ENCODE results near the gene RTN1. TPM values are rescaled to one million over a fixed set of nuclear protein-coding genes. Genes with fewer than 3 reads are reported as not detected.

Gene RTN1
- total RNA-seq, 2 experiments from 2014 or later, result not detected

DNA sequence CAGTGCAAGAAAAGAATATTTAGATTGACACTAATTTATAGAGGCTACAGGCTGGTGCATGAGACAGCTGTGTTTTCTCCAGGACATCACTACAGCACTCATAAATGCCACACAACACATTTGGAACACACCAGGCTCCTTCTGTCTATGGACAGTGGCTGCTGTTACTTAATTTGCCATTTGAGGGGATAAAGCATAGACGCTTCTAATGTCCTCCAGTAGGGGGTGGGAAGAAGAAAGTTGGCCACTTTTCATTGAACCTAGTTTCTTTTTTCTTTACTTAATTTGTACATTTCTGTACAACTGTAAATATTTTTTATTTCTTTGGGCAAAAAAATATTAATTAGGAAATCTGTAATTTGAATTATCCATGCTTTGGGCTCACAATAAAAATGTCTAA lies 12.4 kb upstream of the RTN1 start:
- intact Hi-C loops (cut with micrococcal nuclease), result no loop called here
- H3K27ac Mint-ChIP-seq, result no peak overlapping the region
- no peaks in the 10 kb centered on the region for H3K4me1 Mint-ChIP-seq (ENCODE audit: low read depth)
- no peak for DNase-seq
- ChIA-PET POLR2A (no interaction called here), CTCF (interaction anchor here (0.6 kb wide), 1 partner anchor 19 kb away, joined by 3 read pairs; no protein-coding TSS in a partner anchor)
- peaks cover 6% of the 10 kb centered on the region for H3K9me3 Mint-ChIP-seq
- peaks cover 13% of the 10 kb centered on the region for H3K27me3 Mint-ChIP-seq
- H3K4me3 Mint-ChIP-seq, result no peak overlapping the region
- no peaks in the 10 kb centered on the region for H3K36me3 Mint-ChIP-seq

DNA sequence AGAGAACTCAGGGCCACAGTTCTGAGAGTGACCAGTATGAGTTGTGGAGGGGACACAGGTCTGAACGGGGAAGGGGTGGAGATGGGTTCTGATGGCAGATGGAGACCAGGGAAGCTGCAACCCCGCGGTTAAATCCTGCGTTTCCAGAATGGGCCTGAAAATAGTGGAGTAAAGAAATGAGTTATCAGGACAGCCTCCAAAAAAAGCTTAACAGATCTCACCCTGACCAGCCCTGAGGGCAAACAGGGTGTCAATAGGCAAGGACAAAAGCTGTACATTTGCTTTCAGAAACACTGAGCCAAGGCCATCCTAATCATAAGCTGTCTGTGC lies 555 bp upstream of the RTN1 start:
- peaks cover 6% of the 10 kb centered on the region for H3K4me1 Mint-ChIP-seq (ENCODE audit: low read depth)
- H3K4me3 Mint-ChIP-seq, result peak overlapping the region; percentile 61
- no peak for DNase-seq
- H3K27me3 Mint-ChIP-seq, result peaks cover 44% of the 10 kb centered on the region
- ChIA-PET CTCF (no interaction called here), POLR2A (no interaction called here)
- intact Hi-C loops (cut with micrococcal nuclease), result no loop called here
- H3K36me3 Mint-ChIP-seq, result no peaks in the 10 kb centered on the region
- H3K9me3 Mint-ChIP-seq, result no peaks in the 10 kb centered on the region
- no peak overlapping the region for H3K27ac Mint-ChIP-seq

- Mint-ChIP-seq H3K36me3 (no peaks in the 10 kb centered on the region), H3K4me3 (no peak overlapping the region), H3K9me3 (no peaks in the 10 kb centered on the region), H3K4me1 (ENCODE audit: low read depth) (peaks cover 6% of the 10 kb centered on the region), H3K27me3 (peaks cover 44% of the 10 kb centered on the region), H3K27ac (no peak overlapping the region)
- ChIA-PET POLR2A (no interaction called here), CTCF (no interaction called here)
- intact Hi-C loops (cut with micrococcal nuclease), result no loop called here
- DNase-seq, result no peak
Observed at GRCh38 chr14:59869381-59870255, 958 bp downstream of the RTN1 start.

GRCh38 chr14:59868021-59868420 lies 2.6 kb downstream of the RTN1 start:
- intact Hi-C loops (cut with micrococcal nuclease), result no loop called here
- CTCF ChIA-PET, result no interaction called here
- Mint-ChIP-seq H3K4me1 (ENCODE audit: low read depth) (peaks cover 6% of the 10 kb centered on the region), H3K27ac (no peak overlapping the region), H3K27me3 (peaks cover 36% of the 10 kb centered on the region), H3K4me3 (no peak overlapping the region), H3K9me3 (no peaks in the 10 kb centered on the region), H3K36me3 (no peaks in the 10 kb centered on the region)
- POLR2A ChIA-PET, result no interaction called here
- no peak for DNase-seq

DNA sequence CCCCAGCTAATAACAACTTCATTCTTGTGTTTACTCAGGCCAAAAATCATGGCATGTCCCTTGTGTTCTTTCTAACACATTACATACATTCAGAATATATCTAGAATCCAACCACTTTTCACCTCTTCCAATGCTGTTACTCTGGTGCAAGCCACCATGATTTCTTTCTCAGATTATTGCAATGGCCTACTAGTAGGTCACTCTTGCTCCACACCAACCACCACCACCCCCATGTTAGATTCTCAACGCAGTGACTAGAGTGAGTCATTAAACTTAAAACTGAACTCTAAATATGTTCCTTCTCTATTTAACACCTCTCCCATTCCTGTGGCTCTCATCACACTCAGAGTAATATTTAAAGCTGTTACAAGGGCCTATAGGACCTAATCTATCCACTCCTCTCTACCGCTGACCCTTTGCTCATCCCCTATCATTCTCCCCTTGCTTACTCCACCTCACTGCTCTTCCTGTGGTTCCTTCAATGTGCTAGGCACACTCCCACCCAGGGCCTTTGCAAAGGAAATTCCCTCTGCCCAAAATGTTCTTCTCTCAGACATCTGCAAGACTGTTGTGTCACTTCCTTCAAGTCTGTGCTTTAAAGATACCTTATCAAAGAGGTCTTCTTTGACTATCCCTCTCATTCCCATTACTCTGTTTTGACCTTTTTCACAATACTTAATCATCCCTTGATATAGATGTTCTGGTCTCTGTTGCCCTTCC lies 6.6 kb downstream of the RTN1 start:
- intact Hi-C loops (cut with micrococcal nuclease), result no loop called here
- no peak for DNase-seq
- POLR2A ChIA-PET, result no interaction called here
- H3K4me3 Mint-ChIP-seq, result no peak overlapping the region
- H3K4me1 Mint-ChIP-seq (ENCODE audit: low read depth), result no peaks in the 10 kb centered on the region
- H3K36me3 Mint-ChIP-seq, result no peaks in the 10 kb centered on the region
- CTCF ChIA-PET, result no interaction called here
- H3K9me3 Mint-ChIP-seq, result peaks cover 12% of the 10 kb centered on the region
- no peak overlapping the region for H3K27ac Mint-ChIP-seq
- H3K27me3 Mint-ChIP-seq, result peaks cover 12% of the 10 kb centered on the region

- Mint-ChIP-seq H3K36me3 (peaks cover 1% of the 10 kb centered on the region), H3K4me3 (no peak overlapping the region), H3K9me3 (peaks cover 27% of the 10 kb centered on the region), H3K27ac (no peak overlapping the region), H3K4me1 (ENCODE audit: low read depth) (no peaks in the 10 kb centered on the region), H3K27me3 (peaks cover 3% of the 10 kb centered on the region)
- POLR2A ChIA-PET, result no interaction called here
- no peak for DNase-seq
- intact Hi-C loops (cut with micrococcal nuclease), result no loop called here
- CTCF ChIA-PET, result no interaction called here
Observed at GRCh38 chr14:59857328-59857727, 13.2 kb downstream of the RTN1 start.

GRCh38 chr14:59852350-59852749 lies 18.2 kb downstream of the RTN1 start:
- Mint-ChIP-seq H3K9me3 (peaks cover 13% of the 10 kb centered on the region), H3K27ac (no peak overlapping the region), H3K27me3 (peaks cover 3% of the 10 kb centered on the region), H3K4me3 (no peak overlapping the region), H3K36me3 (peaks cover 1% of the 10 kb centered on the region), H3K4me1 (ENCODE audit: low read depth) (no peaks in the 10 kb centered on the region)
- intact Hi-C loops (cut with micrococcal nuclease), result no loop called here
- ChIA-PET POLR2A (no interaction called here), CTCF (no interaction called here)
- no peak for DNase-seq

- CTCF ChIA-PET, result no interaction called here
- intact Hi-C loops (cut with micrococcal nuclease), result no loop called here
- H3K4me1 Mint-ChIP-seq (ENCODE audit: low read depth), result no peaks in the 10 kb centered on the region
- no peak overlapping the region for H3K27ac Mint-ChIP-seq
- H3K9me3 Mint-ChIP-seq, result peaks cover 7% of the 10 kb centered on the region
- no peak for DNase-seq
- H3K27me3 Mint-ChIP-seq, result peaks cover 5% of the 10 kb centered on the region
- no peak overlapping the region for H3K4me3 Mint-ChIP-seq
- H3K36me3 Mint-ChIP-seq, result peaks cover 1% of the 10 kb centered on the region
- POLR2A ChIA-PET, result no interaction called here
Observed at GRCh38 chr14:59850458-59850857, 20.1 kb downstream of the RTN1 start.

DNA sequence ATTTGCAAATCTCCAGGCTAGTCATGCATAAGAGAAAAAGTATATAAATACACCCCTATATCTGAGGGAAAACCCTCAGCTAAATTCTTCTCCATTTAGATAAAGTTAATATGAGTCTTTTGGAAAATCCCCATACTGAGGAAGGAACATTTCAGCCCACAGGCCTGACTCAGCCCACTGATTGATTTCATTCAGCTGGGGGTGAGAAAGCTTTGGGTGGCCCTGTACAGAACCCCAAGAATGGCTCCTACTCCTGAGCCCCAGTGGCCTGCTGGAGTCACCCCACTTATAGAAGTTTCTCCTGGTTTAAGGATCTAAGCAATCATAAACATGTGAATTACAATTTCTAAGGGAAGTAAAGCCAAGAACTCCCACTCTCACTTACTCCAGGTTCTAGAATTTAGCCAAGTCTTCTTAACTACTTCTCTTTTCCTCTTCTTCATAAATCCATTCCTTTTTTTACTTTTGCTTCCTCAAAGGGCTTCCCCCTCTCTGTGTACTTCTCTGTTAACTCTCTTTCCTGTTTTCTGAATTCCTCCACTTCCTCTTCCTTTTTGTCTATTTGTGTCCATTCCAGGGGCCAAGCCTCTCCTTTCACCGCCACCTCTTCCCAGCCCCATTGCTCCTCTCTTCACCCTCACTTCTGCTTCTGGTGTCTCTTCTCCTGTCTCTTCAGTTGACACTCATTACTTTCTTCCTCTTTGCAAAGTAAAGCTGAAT lies 21.0 kb downstream of the RTN1 start:
- Mint-ChIP-seq H3K4me3 (no peak overlapping the region), H3K9me3 (no peaks in the 10 kb centered on the region), H3K27me3 (peaks cover 8% of the 10 kb centered on the region), H3K27ac (no peak overlapping the region), H3K4me1 (ENCODE audit: low read depth) (no peaks in the 10 kb centered on the region), H3K36me3 (no peaks in the 10 kb centered on the region)
- DNase-seq, result no peak
- ChIA-PET POLR2A (no interaction called here), CTCF (no interaction called here)
- intact Hi-C loops (cut with micrococcal nuclease), result no loop called here

DNA sequence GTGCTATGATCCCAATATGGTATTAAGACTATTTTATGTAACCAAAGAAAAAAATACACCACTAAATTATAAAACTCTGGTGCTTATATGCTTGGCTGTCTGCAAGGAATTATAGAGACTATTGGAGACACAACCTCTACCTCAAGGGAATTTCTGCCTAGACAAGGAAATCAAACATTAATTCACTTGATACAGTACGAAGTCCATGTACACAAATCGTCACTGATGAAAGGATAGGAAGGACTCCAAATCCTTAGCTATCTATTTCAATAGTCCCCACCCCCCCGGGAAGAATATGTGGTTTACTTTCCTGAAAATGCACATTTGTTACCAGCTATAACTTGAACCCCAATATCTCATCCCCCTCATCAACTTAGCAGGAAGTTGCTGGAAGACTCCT lies 21.9 kb downstream of the RTN1 start:
- no peak overlapping the region for H3K4me3 Mint-ChIP-seq
- POLR2A ChIA-PET, result no interaction called here
- DNase-seq, result no peak
- H3K9me3 Mint-ChIP-seq, result no peaks in the 10 kb centered on the region
- H3K27ac Mint-ChIP-seq, result no peak overlapping the region
- H3K27me3 Mint-ChIP-seq, result peaks cover 8% of the 10 kb centered on the region
- H3K36me3 Mint-ChIP-seq, result no peaks in the 10 kb centered on the region
- intact Hi-C loops (cut with micrococcal nuclease), result no loop called here
- H3K4me1 Mint-ChIP-seq (ENCODE audit: low read depth), result no peaks in the 10 kb centered on the region
- CTCF ChIA-PET, result no interaction called here

GRCh38 chr14:59847711-59848110 lies 22.9 kb downstream of the RTN1 start:
- CTCF ChIA-PET, result no interaction called here
- POLR2A ChIA-PET, result no interaction called here
- H3K4me1 Mint-ChIP-seq (ENCODE audit: low read depth), result no peaks in the 10 kb centered on the region
- peaks cover 8% of the 10 kb centered on the region for H3K27me3 Mint-ChIP-seq
- no peaks in the 10 kb centered on the region for H3K9me3 Mint-ChIP-seq
- no peak overlapping the region for H3K27ac Mint-ChIP-seq
- DNase-seq, result no peak
- intact Hi-C loops (cut with micrococcal nuclease), result no loop called here
- H3K36me3 Mint-ChIP-seq, result no peaks in the 10 kb centered on the region
- H3K4me3 Mint-ChIP-seq, result no peak overlapping the region

DNA sequence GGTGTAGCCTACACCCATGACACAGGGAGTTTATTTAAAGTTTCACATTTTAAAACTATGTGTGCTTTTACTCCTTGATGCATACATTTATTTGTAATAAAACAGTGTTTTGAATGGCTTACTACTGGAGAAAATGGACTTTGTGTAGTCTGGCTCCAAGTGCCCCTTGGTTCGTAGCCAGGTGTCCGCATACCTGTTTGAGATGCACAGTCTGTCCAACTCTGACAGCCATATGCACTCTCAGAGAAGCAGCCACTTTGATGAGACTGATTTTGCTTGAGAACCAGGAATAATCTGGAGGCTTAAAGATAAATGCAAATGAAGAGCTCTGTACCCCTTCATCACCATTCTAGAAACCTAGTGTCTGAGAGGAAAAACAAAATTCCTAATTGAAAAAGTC lies 24.0 kb downstream of the RTN1 start:
- Mint-ChIP-seq H3K36me3 (no peaks in the 10 kb centered on the region), H3K27me3 (peaks cover 8% of the 10 kb centered on the region), H3K27ac (no peak overlapping the region), H3K4me1 (ENCODE audit: low read depth) (no peaks in the 10 kb centered on the region), H3K4me3 (no peak overlapping the region), H3K9me3 (no peaks in the 10 kb centered on the region)
- intact Hi-C loops (cut with micrococcal nuclease), result no loop called here
- ChIA-PET CTCF (no interaction called here), POLR2A (no interaction called here)
- no peak for DNase-seq

DNA sequence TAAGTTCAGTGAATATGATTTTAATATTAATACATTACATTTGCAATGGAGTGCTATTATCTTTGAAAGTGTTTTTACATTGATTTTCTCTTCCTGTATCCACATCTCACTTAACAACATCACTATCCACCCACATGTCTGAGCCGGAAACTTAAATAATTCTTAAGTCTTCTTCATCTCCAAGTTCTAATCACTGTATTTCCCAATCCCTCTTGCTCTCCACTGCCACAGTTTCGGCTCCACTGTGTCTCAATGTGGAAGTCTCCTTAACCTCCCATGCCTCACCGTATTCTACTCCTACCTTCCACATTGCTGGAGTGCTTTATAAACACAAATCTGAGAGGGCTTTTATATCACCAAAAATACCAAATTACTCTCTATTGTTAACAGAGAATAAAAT lies 25.3 kb downstream of the RTN1 start:
- ChIA-PET CTCF (no interaction called here), POLR2A (no interaction called here)
- H3K4me1 Mint-ChIP-seq (ENCODE audit: low read depth), result no peaks in the 10 kb centered on the region
- no peak overlapping the region for H3K4me3 Mint-ChIP-seq
- no peak for DNase-seq
- intact Hi-C loops (cut with micrococcal nuclease), result no loop called here
- no peaks in the 10 kb centered on the region for H3K9me3 Mint-ChIP-seq
- peaks cover 8% of the 10 kb centered on the region for H3K27me3 Mint-ChIP-seq
- no peaks in the 10 kb centered on the region for H3K36me3 Mint-ChIP-seq
- no peak overlapping the region for H3K27ac Mint-ChIP-seq

Data from activated CD4-positive, alpha-beta memory T cell treated with anti-CD3 and anti-CD28 coated beads for 36 hours (primary cell).